ENCODE results near the gene LRP4.

LRP4 gene

GRCh38 chr11:46892838-46893237 is 25.5 kb downstream of the LRP4 start:
- no peak for DNase-seq (ENCODE audit: low read depth)

GRCh38 chr11:46892109-46892508 is 26.2 kb downstream of the LRP4 start:
- no peak for DNase-seq (ENCODE audit: low read depth)

- DNase-seq (ENCODE audit: low read depth) = no peak
Observed at GRCh38 chr11:46890665-46891064, 27.7 kb downstream of the LRP4 start.

GRCh38 chr11:46889689-46890475 is 28.5 kb downstream of the LRP4 start:
- peak; percentile 55 for DNase-seq (ENCODE audit: low read depth)

- no peak for DNase-seq (ENCODE audit: low read depth)
Observed at GRCh38 chr11:46889251-46889650, 29.1 kb downstream of the LRP4 start.

GRCh38 chr11:46888636-46889035 is 29.7 kb downstream of the LRP4 start:
- no peak for DNase-seq (ENCODE audit: low read depth)

GRCh38 chr11:46886211-46886610 is 32.1 kb downstream of the LRP4 start:
- no peak for DNase-seq (ENCODE audit: low read depth)

GRCh38 chr11:46879056-46879585 is 39.2 kb downstream of the LRP4 start:
- no peak for DNase-seq (ENCODE audit: low read depth)

GRCh38 chr11:46877580-46877979 is 40.8 kb downstream of the LRP4 start:
- DNase-seq (ENCODE audit: low read depth) = no peak

GRCh38 chr11:46876471-46876870 is 41.9 kb downstream of the LRP4 start:
- no peak for DNase-seq (ENCODE audit: low read depth)

GRCh38 chr11:46874586-46874985 is 43.8 kb downstream of the LRP4 start:
- no peak for DNase-seq (ENCODE audit: low read depth)

GRCh38 chr11:46868912-46869311 is 49.4 kb downstream of the LRP4 start:
- DNase-seq (ENCODE audit: low read depth) = no peak

GRCh38 chr11:46865340-46865739 is 53.0 kb downstream of the LRP4 start:
- DNase-seq (ENCODE audit: low read depth) = peak; percentile 56

- no peak for DNase-seq (ENCODE audit: low read depth)
Observed at GRCh38 chr11:46860218-46860617, 58.1 kb downstream of the LRP4 start.

- DNase-seq (ENCODE audit: low read depth) = no peak
Observed at GRCh38 chr11:46858920-46859546, 59.3 kb downstream of the LRP4 start.

GRCh38 chr11:46857666-46858065 is 60.7 kb downstream of the LRP4 start:
- DNase-seq (ENCODE audit: low read depth) = no peak

GRCh38 chr11:46856605-46857343 is 61.6 kb downstream of the LRP4 start:
- DNase-seq (ENCODE audit: low read depth) = no peak

- DNase-seq (ENCODE audit: low read depth) = no peak
Observed at GRCh38 chr11:46855863-46856262, 62.5 kb downstream of the LRP4 start.

- no peak for DNase-seq (ENCODE audit: low read depth)
Observed at GRCh38 chr11:46855167-46855566, 63.2 kb downstream of the LRP4 start.

- DNase-seq (ENCODE audit: low read depth) = no peak
Observed at GRCh38 chr11:46850829-46851380, 67.4 kb downstream of the LRP4 start.

- DNase-seq (ENCODE audit: low read depth) = no peak
Observed at GRCh38 chr11:46849631-46850030, 68.7 kb downstream of the LRP4 start.

- DNase-seq (ENCODE audit: low read depth) = no peak
Observed at GRCh38 chr11:46846510-46846830, 71.9 kb downstream of the LRP4 start.
